Activated CD4-positive, alpha-beta T cell treated with anti-CD3 and anti-CD28 coated beads, Interleukin-2, amount 50 U/mL, for 1 hour (primary cell): ENCODE data around the gene RNF44.

Experiments used
- DNase-seq: peaks from one replicate; pipeline ENCODE4 v3.0.0-alpha.2; 2020

RNF44 gene

GRCh38 chr5:176534640-176535039 lies 2.6 kb downstream of the RNF44 start:
- DNase-seq = no peak

GRCh38 chr5:176533894-176534611 lies 3.1 kb downstream of the RNF44 start:
- peak; percentile 49 for DNase-seq

GRCh38 chr5:176533390-176533789 lies 3.8 kb downstream of the RNF44 start:
- DNase-seq = no peak

- DNase-seq = no peak
These were observed 4.4 kb downstream of the RNF44 start for GRCh38 chr5:176532795-176533194.

- no peak for DNase-seq
These were observed 5.2 kb downstream of the RNF44 start for GRCh38 chr5:176531902-176532493.

GRCh38 chr5:176530983-176531901 lies 6.0 kb downstream of the RNF44 start:
- no peak for DNase-seq

GRCh38 chr5:176530393-176530982 lies 6.7 kb downstream of the RNF44 start:
- DNase-seq = no peak

GRCh38 chr5:176529741-176530141 lies 7.5 kb downstream of the RNF44 start:
- DNase-seq = peak; percentile 50

GRCh38 chr5:176529116-176529740 lies 8.0 kb downstream of the RNF44 start:
- DNase-seq = no peak

GRCh38 chr5:176528761-176529115 lies 8.5 kb downstream of the RNF44 start:
- DNase-seq = no peak

- no peak for DNase-seq
These were observed 8.9 kb downstream of the RNF44 start for GRCh38 chr5:176528301-176528700.

- no peak for DNase-seq
These were observed 9.7 kb downstream of the RNF44 start for GRCh38 chr5:176527246-176528222.

- no peak for DNase-seq
These were observed 10.7 kb downstream of the RNF44 start for GRCh38 chr5:176526462-176526861.

GRCh38 chr5:176525677-176526076 lies 11.5 kb downstream of the RNF44 start:
- no peak for DNase-seq

- no peak for DNase-seq
These were observed 12.2 kb downstream of the RNF44 start for GRCh38 chr5:176524987-176525386.

- DNase-seq = no peak
These were observed 13.1 kb downstream of the RNF44 start for GRCh38 chr5:176524138-176524537.

GRCh38 chr5:176521699-176522263 lies 15.4 kb downstream of the RNF44 start:
- no peak for DNase-seq

GRCh38 chr5:176521286-176521685 lies 15.9 kb downstream of the RNF44 start:
- no peak for DNase-seq

- DNase-seq = no peak
These were observed 17.1 kb downstream of the RNF44 start for GRCh38 chr5:176519810-176520720.

GRCh38 chr5:176517053-176517661 lies 20.0 kb downstream of the RNF44 start:
- no peak for DNase-seq
